IPS DF 6.9 (cell line): ENCODE measurements around the gene SORCS2.

Experiments
- DNase-seq: peaks from one replicate; pipeline ENCODE4 v3.0.0-alpha.2; 2013; ENCODE audit warnings: low read depth, low spot score
- H3K27ac ChIP-seq: one replicate; pipeline ENCODE4 v1.5.1; 2013; ENCODE audit warnings: low read length, control low read depth
- H3K27me3 ChIP-seq: 2 replicates; pipeline ENCODE4 v1.6.1; 2013; ENCODE audit warnings: mild to moderate bottlenecking, low read length; ENCODE audit not compliant: control insufficient read depth, insufficient read depth
- H3K36me3 ChIP-seq: 2 replicates; pipeline ENCODE4 v1.6.1; 2013; ENCODE audit warnings: low read length; ENCODE audit not compliant: control insufficient read depth, insufficient read depth
- H3K4me1 ChIP-seq: 2 replicates; pipeline ENCODE4 v1.6.1; 2013; ENCODE audit warnings: low read length; ENCODE audit not compliant: control insufficient read depth, insufficient read depth
- H3K4me3 ChIP-seq: 2 replicates; pipeline ENCODE4 v1.5.1; 2013; ENCODE audit warnings: mild to moderate bottlenecking, low read length
- H3K9me3 ChIP-seq: 2 replicates; pipeline ENCODE4 v1.6.1; 2013; ENCODE audit warnings: low read length, inconsistent platforms; ENCODE audit not compliant: control insufficient read depth, insufficient read depth
- WGBS: extraction: QIAGEN DNeasy Blood & Tissue Kit; methylation state at CpG from one replicate; pipeline ENCODE4 v1.1.7; 2013; ENCODE audit warnings: mixed read lengths, missing lambda C conversion rate; ENCODE audit not compliant: insufficient read length, insufficient coverage; 5-methylcytosine and 5-hydroxymethylcytosine counted together

SORCS2 gene

GRCh38 chr4:7364979-7365378, 172.6 kb downstream of the SORCS2 start:
- Histone ChIP-seq H3K4me1 (no peaks in the 10 kb centered on the region), H3K4me3 (no peak overlapping the region), H3K27me3 (no peaks in the 10 kb centered on the region), H3K36me3 (no peaks in the 10 kb centered on the region), H3K9me3 (no peaks in the 10 kb centered on the region), H3K27ac (no peak overlapping the region)
- DNase-seq: no peak
- no CpG with 5 or more reads among the region's 5 CpGs for WGBS

GRCh38 chr4:7365462-7366179, 173.3 kb downstream of the SORCS2 start:
- DNase-seq: no peak
- Histone ChIP-seq H3K4me3 (no peak overlapping the region), H3K9me3 (no peaks in the 10 kb centered on the region), H3K4me1 (no peaks in the 10 kb centered on the region), H3K36me3 (no peaks in the 10 kb centered on the region), H3K27ac (no peak overlapping the region), H3K27me3 (no peaks in the 10 kb centered on the region)
- WGBS: no CpG with 5 or more reads among the region's 22 CpGs

- Histone ChIP-seq H3K27ac (no peak overlapping the region), H3K36me3 (no peaks in the 10 kb centered on the region)
- no CpG with 5 or more reads among the region's 11 CpGs for WGBS
Observed at GRCh38 chr4:7366180-7366945, 174.0 kb downstream of the SORCS2 start.

GRCh38 chr4:7366954-7367353, 174.6 kb downstream of the SORCS2 start:
- no peak for DNase-seq
- H3K4me1 ChIP-seq: no peaks in the 10 kb centered on the region

More at GRCh38 chr4:7366180-7366945, 174.0 kb downstream of the SORCS2 start:
- no peak for DNase-seq
- Histone ChIP-seq H3K27me3 (no peaks in the 10 kb centered on the region), H3K4me1 (no peaks in the 10 kb centered on the region), H3K4me3 (no peak overlapping the region), H3K9me3 (no peaks in the 10 kb centered on the region)

GRCh38 chr4:7367406-7367805, 175.1 kb downstream of the SORCS2 start:
- H3K4me1 ChIP-seq: no peaks in the 10 kb centered on the region
- no peak overlapping the region for H3K4me3 ChIP-seq
- H3K36me3 ChIP-seq: no peaks in the 10 kb centered on the region
- DNase-seq: no peak
- WGBS: no CpG with 5 or more reads among the region's 13 CpGs
- H3K27me3 ChIP-seq: no peaks in the 10 kb centered on the region
- H3K27ac ChIP-seq: no peak overlapping the region
- H3K9me3 ChIP-seq: no peaks in the 10 kb centered on the region

More at GRCh38 chr4:7366954-7367353, 174.6 kb downstream of the SORCS2 start:
- H3K36me3 ChIP-seq: no peaks in the 10 kb centered on the region
- H3K27ac ChIP-seq: no peak overlapping the region
- no peaks in the 10 kb centered on the region for H3K27me3 ChIP-seq
- no peak overlapping the region for H3K4me3 ChIP-seq
- no peaks in the 10 kb centered on the region for H3K9me3 ChIP-seq
- WGBS: no CpG with 5 or more reads among the region's 7 CpGs

- DNase-seq: no peak
- H3K27ac ChIP-seq: no peak overlapping the region
- no CpG with 5 or more reads among the region's 8 CpGs for WGBS
- no peaks in the 10 kb centered on the region for H3K4me1 ChIP-seq
- H3K9me3 ChIP-seq: no peaks in the 10 kb centered on the region
- H3K4me3 ChIP-seq: no peak overlapping the region
- H3K36me3 ChIP-seq: no peaks in the 10 kb centered on the region
- H3K27me3 ChIP-seq: no peaks in the 10 kb centered on the region
Observed at GRCh38 chr4:7367864-7368277, 175.5 kb downstream of the SORCS2 start.

GRCh38 chr4:7368296-7368695, 176.0 kb downstream of the SORCS2 start:
- no CpG with 5 or more reads among the region's 7 CpGs for WGBS
- Histone ChIP-seq H3K4me3 (no peak overlapping the region), H3K27ac (no peak overlapping the region), H3K27me3 (no peaks in the 10 kb centered on the region), H3K9me3 (no peaks in the 10 kb centered on the region), H3K4me1 (no peaks in the 10 kb centered on the region), H3K36me3 (no peaks in the 10 kb centered on the region)
- no peak for DNase-seq

GRCh38 chr4:7369511-7369910, 177.2 kb downstream of the SORCS2 start:
- no peak overlapping the region for H3K4me3 ChIP-seq
- no peak for DNase-seq
- H3K27ac ChIP-seq: no peak overlapping the region
- WGBS: no CpG with 5 or more reads among the region's 13 CpGs
- H3K9me3 ChIP-seq: no peaks in the 10 kb centered on the region
- no peaks in the 10 kb centered on the region for H3K4me1 ChIP-seq
- no peaks in the 10 kb centered on the region for H3K36me3 ChIP-seq
- no peaks in the 10 kb centered on the region for H3K27me3 ChIP-seq

- Histone ChIP-seq H3K4me1 (no peaks in the 10 kb centered on the region), H3K27ac (no peak overlapping the region), H3K4me3 (no peak overlapping the region), H3K36me3 (no peaks in the 10 kb centered on the region), H3K27me3 (no peaks in the 10 kb centered on the region), H3K9me3 (no peaks in the 10 kb centered on the region)
- WGBS: no CpG with 5 or more reads among the region's 7 CpGs
- no peak for DNase-seq
Observed at GRCh38 chr4:7370038-7370437, 177.7 kb downstream of the SORCS2 start.

- no peaks in the 10 kb centered on the region for H3K4me1 ChIP-seq
- DNase-seq: no peak
- H3K9me3 ChIP-seq: no peaks in the 10 kb centered on the region
- no peak overlapping the region for H3K27ac ChIP-seq
- no peaks in the 10 kb centered on the region for H3K36me3 ChIP-seq
- H3K27me3 ChIP-seq: no peaks in the 10 kb centered on the region
- WGBS: no CpG with 5 or more reads among the region's 31 CpGs
- H3K4me3 ChIP-seq: no peak overlapping the region
Observed at GRCh38 chr4:7371210-7371941, 179.0 kb downstream of the SORCS2 start.
